Endometrial microvascular endothelial cells (primary cell): ENCODE data around the gene CAPN3. TPM values are rescaled to one million over a fixed set of nuclear protein-coding genes. Genes with fewer than 3 reads are reported as not detected.

Experiments
- in situ Hi-C: cut with HindIII; loops from 2 replicates; pipeline ENCODE4 v1.10.0; 2017; ENCODE audit warnings: low sequenced_read_pairs, low pct_unique_long_range_greater_than_20kb; ENCODE audit errors: inconsistent ontology term
- total RNA-seq: library from RNA; depleted of rRNA; stranded (reverse); fragments of >200 nt; gene quantifications from one replicate; pipeline ENCODE4 v1.2.3, GENCODE V29; 2015; ENCODE audit errors: inconsistent ontology term

The CAPN3 gene
- total RNA-seq, 1 donor from 2014 or later, result 0.09 TPM

- in situ Hi-C loops, result no loop called here
Measured at GRCh38 chr15:42385206-42385979, 26.1 kb downstream of the CAPN3 start.

GRCh38 chr15:42385980-42386700 lies 26.8 kb downstream of the CAPN3 start:
- in situ Hi-C loops, result no loop called here

- in situ Hi-C loops, result no loop called here
Measured at GRCh38 chr15:42387603-42388002, 28.3 kb downstream of the CAPN3 start.

GRCh38 chr15:42392309-42393024 lies 33.2 kb downstream of the CAPN3 start:
- in situ Hi-C loops, result no loop called here

GRCh38 chr15:42394106-42394505 lies 34.8 kb downstream of the CAPN3 start:
- in situ Hi-C loops, result no loop called here

GRCh38 chr15:42395838-42396237 lies 36.5 kb downstream of the CAPN3 start:
- in situ Hi-C loops, result no loop called here

- in situ Hi-C loops, result no loop called here
Measured at GRCh38 chr15:42401544-42402454, 42.5 kb downstream of the CAPN3 start.

GRCh38 chr15:42402455-42403205 lies 43.3 kb downstream of the CAPN3 start:
- in situ Hi-C loops, result no loop called here

- in situ Hi-C loops, result no loop called here
Measured at GRCh38 chr15:42403389-42403788, 44.1 kb downstream of the CAPN3 start.

GRCh38 chr15:42404461-42405235 lies 45.3 kb downstream of the CAPN3 start:
- in situ Hi-C loops, result no loop called here

- in situ Hi-C loops, result no loop called here
Measured at GRCh38 chr15:42405863-42406482, 46.7 kb downstream of the CAPN3 start.

- in situ Hi-C loops, result no loop called here
Measured at GRCh38 chr15:42408178-42408577, 48.9 kb downstream of the CAPN3 start.

GRCh38 chr15:42409011-42409410 lies 49.7 kb downstream of the CAPN3 start:
- in situ Hi-C loops, result no loop called here

GRCh38 chr15:42411884-42412283 lies 52.6 kb downstream of the CAPN3 start:
- in situ Hi-C loops, result no loop called here

- in situ Hi-C loops, result no loop called here
Measured at GRCh38 chr15:42413920-42414319, 54.6 kb downstream of the CAPN3 start.

- in situ Hi-C loops, result no loop called here
Measured at GRCh38 chr15:42419369-42419768, 60.1 kb downstream of the CAPN3 start.

- in situ Hi-C loops, result no loop called here
Measured at GRCh38 chr15:42421376-42421775, 62.1 kb downstream of the CAPN3 start.
